AG09309 (cell line): ENCODE measurements around the gene IFT80.
"Not testable (repeated sequence)": the region's sequence is repeated elsewhere in the genome, so short reads cannot be mapped to it uniquely, and the experiment has no call there.

ENCODE experiments used
- DNase-seq: peaks from one replicate; pipeline ENCODE4 v3.0.0-alpha.2; 2010; ENCODE audit warnings: low read depth
- H3K4me3 ChIP-seq: 2 replicates; pipeline ENCODE4 v1.5.1; 2011; ENCODE audit warnings: mild to moderate bottlenecking, low read depth, low read length, moderate library complexity; ENCODE audit not compliant: control insufficient read depth
- CTCF ChIP-seq: IDR thresholded peaks from 2 replicates; pipeline ENCODE4 v1.5.1; 2011; ENCODE audit warnings: mild to moderate bottlenecking, low read depth, low read length, inconsistent platforms; ENCODE audit not compliant: insufficient read depth, control insufficient read depth; ENCODE audit errors: missing control alignments

Gene IFT80

GRCh38 chr3:160370987-160371857 lies 27.8 kb downstream of the IFT80 start:
- no peak for DNase-seq
- no peak for TF ChIP-seq CTCF
- no peak overlapping the region for H3K4me3 ChIP-seq

DNA sequence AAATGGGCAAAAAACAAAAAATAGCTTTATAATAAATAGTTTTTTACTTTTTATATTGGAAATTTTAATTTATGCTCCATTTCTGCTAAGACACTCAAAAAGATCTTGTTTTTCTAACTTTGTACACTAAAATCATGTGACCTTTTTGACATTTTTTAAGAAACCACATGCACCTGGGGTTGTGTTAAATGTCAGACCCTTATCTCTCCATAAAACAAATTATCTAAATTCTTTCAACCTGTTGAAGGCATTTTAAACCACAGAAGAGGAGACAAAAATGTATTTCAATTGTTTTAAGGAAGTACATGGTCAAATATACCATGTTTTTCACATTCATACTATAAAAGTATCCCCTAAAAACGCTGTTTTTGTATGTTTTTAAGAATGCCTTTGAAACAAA lies 29.2 kb downstream of the IFT80 start:
- no peak overlapping the region for H3K4me3 ChIP-seq
- TF ChIP-seq CTCF = no peak
- no peak for DNase-seq

DNA sequence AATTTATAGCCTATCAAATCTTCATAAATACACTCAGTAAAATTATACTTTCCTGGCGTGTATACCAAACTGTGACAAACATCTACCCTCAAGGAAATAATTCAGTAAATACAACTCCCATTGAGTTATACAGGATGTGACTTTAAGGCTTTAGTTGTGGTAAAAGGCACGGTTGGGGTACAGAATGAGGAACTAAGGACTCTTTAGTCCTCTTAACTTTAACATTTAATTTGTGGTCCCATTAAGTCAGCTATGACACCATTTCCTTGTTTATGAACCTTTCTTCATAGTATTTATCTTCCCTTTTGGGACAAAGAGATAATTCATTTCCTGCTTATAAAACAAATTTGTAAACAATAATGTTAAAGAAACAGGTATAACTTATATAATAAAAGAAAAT lies 30.2 kb downstream of the IFT80 start:
- no peak for DNase-seq
- H3K4me3 ChIP-seq = no peak overlapping the region
- no peak for TF ChIP-seq CTCF

DNA sequence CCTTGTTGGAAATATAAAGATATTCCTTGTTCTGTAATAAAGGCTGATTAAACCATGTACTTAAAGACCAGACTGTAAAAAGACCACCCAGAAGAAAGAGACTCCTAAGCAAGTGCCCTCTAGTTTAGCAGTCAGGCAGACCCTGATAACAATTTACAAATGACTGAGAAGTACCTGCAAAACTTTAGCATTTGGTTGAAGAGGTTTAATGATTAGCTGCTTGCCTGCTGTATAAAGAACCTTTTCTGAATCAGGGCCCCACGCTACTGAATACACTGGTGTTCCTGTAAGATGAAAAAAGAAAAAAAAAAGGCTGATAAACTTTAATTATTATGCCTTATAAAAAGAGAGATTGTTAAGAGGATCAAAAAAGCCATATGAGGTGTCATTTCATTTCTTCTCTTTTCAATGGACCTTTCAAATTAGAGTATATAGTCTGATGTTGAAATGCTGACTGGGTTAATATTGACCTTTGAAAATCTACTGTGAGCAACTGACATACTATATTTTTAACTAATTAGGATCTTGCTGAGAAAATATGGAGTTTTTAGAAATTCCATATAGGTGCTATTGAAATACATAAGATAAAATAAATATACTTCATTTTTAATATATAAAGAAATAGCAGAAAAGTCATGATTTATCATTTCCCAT lies 33.0 kb downstream of the IFT80 start:
- TF ChIP-seq CTCF = no peak
- H3K4me3 ChIP-seq = no peak overlapping the region
- no peak for DNase-seq

DNA sequence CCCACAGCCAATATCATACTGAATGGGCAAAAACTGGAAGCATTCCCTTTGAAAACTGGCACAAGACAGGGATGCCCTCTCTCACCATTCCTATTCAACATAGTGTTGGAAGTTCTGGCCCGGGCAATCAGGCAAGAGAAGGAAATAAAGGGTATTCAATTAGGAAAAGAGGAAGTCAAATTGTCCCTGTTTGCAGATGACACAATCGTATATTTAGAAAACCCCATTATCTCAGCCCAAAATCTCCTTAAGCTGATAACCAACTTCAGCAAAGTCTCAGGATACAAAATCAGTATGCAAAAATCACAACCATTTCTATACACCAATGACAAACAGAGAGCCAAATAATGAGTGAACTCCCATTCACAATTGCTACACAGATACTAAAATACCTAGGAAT lies 36.1 kb downstream of the IFT80 start:
- not testable (repeated sequence) for DNase-seq, H3K4me3 ChIP-seq

DNA sequence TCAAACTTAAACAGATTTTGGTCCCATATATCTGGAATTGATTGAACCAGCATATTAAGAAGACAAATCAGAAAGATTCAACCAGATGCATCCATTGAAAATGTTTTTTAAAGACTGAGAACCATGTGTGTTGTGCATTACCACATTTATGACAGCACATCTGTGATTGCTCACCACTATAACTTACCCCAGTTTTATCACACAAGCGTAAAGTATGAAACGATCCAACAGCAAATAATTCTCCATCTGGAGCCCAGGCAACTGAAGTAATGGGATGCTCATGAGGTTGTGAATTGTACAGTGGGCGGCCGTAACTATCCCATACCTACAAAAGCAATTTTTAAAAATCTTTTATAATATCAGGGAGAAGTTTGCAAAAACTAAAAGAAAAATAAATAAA lies 43.2 kb downstream of the IFT80 start:
- TF ChIP-seq CTCF = no peak
- no peak overlapping the region for H3K4me3 ChIP-seq
- no peak for DNase-seq

DNA sequence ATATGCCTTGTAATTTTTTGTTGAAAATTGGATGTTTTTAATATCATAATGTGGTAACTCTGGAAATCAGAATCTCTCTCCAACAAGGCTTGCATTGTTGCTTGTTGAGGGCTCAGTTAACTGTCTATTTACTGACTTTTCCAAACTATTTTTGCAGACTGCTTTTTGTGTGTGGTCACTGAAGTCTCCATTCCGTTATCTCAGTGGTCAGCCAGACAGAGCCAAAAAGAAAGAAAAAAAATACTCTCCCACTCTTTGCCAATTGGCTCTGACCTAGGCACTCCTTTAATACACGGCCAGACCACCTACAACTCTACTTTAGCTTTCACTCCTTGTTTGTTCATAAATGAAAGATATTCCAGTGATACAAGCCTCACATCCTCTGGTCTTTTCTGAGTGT lies 52.5 kb downstream of the IFT80 start:
- no peak overlapping the region for H3K4me3 ChIP-seq
- DNase-seq = no peak
- TF ChIP-seq CTCF = no peak
